GM18517 (cell line): ENCODE results near the gene USP6.
"Not testable (repeated sequence)": the region's sequence is repeated elsewhere in the genome, so short reads cannot be mapped to it uniquely, and the experiment has no call there.

Source experiments
- ATAC-seq: cut with Tn5 transposase; IDR thresholded peaks from one replicate; pipeline ENCODE4 v1.9.1; 2021; ENCODE audit warnings: mild to moderate bottlenecking, moderate library complexity; ENCODE audit not compliant: unreplicated experiment

Gene USP6

DNA sequence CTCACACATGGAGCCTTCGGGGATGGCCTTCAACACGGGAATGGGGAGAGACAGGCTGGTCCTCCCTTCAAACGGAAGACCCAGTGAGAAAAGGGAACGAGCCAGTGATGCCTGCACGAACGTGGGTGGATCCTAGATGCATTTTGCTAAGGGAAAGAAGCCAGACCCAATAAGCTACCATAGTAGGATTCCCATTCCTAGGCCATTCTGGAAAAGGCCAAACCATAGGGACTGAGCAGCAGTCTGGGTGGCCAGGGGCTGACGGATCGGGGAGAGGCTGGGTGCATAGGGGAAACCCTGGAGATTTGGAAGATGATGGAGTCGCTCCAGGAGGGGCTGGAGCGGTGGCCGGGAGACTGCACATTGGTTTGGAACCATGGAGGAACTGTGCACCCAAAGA is 18.7 kb downstream of the USP6 start:
- ATAC-seq: not testable (repeated sequence)

DNA sequence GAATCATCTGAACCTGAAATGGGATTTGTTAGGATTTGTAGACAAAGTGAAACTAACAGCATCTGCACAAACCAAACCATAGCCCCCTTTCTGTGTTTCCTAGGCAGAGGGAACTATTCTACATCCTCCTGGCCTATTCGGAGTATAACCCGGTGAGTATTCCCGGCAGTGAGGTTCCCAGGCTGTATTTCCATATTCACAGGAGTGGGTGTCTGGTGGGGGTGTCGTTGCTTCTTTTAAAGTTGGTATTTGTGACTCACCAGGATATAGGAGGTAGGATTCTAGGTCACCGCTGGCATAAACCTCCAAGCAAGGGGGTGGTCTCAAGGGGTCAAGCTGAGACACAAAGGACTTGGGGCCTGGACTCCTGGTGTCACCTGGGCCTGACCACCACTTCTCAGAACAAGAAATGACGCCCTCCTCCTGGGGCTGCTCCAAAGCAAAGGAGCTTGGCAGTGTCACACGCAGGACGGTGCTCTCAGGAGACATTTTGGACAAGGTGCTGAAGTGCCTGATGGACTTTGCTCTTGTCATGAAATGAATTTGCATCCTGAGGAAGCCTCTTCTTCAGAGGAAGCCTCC is 19.4 kb downstream of the USP6 start:
- ATAC-seq: not testable (repeated sequence)

DNA sequence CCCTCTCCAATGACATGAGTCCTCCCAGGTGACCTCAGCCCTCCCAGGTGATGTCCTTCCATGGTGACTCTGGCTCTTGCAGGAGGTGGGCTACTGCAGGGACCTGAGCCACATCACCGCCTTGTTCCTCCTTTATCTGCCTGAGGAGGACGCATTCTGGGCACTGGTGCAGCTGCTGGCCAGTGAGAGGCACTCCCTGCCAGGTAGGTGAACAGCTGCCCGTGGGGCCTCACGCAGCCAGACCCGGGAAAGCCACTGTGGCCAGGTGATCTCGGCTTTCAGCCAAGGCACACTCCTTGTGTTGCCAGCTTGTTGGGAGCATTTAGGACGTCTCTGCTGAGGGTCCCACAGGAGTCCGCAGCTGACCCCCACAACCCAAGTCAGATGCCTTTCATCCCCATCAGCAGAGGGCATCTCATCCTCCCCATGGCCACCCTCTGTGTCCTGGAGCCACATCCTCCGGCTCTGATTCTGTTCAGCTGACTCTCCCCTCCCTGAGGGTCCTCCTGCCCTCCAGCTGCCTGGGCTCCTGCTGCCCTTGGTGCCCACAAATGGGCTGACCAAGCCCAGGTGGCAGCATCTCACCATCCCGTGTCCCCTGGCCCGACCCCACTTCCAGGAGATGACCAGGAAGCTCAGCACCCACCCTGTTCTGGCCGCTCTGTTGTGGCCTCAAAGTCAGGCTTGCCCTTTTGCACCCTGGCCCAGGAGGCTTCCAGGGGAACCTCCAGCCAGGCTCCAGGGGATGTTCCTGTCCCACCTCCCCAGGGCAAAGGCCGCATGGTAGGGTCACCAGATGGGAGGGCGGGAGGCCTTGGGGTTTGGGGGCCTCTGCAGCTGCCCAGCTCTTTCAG is 20.1 kb downstream of the USP6 start:
- ATAC-seq: no peak

DNA sequence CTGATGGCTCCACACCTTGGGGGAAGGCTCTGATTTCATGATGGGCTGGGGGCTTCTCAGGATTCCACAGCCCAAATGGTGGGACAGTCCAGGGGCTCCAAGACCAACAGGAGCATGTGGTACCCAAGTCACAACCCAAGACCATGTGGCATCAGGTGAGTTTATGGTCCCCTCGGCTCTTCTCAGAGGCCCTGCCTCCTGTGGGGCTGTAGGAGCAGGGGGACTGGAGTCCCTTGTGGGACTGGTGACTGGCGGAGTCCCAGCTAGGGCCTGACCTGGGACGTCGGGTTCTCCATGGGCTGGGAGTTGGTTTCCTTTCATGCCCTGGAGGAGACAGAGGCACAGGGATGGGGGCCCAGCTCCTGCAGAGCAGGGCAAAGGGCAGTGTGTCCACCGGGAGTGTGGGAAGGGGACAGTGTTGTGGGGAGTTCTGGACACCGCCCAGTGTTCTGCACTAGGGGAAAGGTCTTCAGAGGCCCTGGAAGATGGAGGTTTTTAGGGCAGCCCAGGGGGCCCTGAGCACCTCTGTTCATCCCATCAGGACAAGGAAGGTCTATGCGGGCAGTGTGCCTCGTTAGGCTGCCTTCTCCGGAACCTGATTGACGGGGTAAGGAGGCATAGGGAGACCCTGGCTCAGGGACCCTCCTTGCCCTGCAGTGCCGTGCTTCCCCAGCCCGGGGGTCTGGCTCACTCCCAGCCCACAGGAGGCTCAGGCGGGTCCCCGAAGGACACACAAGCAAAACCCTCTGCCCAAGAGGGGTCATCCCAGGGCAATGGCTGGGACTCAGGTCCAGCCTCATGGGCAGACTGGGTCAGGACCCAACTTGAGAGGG is 21.0 kb downstream of the USP6 start:
- ATAC-seq: not testable (repeated sequence)

DNA sequence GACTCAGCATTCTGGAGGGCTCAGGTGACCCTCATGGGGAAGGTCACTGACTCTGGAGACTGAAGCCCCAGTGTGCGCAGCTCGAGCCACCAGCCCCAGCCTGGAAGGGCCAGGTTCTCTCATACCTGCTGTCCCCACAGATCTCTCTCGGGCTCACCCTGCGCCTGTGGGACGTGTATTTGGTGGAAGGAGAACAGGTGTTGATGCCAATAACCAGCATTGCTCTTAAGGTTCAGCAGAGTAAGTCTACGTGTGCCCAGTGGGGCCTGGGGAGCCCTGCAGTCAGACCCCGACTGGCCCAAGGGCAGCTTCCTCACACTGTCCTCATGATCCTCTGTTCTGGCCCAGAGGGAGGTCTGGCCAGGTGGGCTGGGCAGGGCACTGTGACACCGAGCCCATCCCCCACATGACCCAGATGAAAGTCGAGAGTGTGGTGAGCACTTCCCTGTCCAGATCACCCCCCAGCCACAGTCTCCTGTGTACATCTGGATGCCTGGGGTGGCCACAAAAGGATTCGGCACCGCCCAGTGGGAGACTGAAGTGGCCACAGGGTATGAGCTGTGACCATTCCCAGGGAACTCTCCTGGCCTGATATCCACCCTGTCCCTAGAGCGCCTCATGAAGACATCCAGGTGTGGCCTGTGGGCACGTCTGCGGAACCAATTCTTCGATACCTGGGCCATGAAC is 21.8 kb downstream of the USP6 start:
- ATAC-seq: not testable (repeated sequence)

DNA sequence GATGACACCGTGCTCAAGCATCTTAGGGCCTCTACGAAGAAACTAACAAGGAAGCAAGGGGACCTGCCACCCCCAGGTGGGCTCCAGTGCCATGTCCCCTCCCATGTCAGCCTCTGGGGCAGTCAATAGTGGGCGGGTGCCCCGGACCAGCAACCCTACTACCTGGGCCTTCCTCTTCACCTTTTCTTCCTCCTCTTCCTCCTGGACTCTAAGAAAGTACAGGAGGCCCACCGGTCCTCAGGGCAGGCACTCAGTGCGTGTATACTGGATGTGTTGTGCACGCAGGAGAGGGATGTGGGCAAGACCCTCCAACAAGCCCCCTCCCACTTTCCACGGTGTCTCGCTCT is 22.3 kb downstream of the USP6 start:
- ATAC-seq: not testable (repeated sequence)

DNA sequence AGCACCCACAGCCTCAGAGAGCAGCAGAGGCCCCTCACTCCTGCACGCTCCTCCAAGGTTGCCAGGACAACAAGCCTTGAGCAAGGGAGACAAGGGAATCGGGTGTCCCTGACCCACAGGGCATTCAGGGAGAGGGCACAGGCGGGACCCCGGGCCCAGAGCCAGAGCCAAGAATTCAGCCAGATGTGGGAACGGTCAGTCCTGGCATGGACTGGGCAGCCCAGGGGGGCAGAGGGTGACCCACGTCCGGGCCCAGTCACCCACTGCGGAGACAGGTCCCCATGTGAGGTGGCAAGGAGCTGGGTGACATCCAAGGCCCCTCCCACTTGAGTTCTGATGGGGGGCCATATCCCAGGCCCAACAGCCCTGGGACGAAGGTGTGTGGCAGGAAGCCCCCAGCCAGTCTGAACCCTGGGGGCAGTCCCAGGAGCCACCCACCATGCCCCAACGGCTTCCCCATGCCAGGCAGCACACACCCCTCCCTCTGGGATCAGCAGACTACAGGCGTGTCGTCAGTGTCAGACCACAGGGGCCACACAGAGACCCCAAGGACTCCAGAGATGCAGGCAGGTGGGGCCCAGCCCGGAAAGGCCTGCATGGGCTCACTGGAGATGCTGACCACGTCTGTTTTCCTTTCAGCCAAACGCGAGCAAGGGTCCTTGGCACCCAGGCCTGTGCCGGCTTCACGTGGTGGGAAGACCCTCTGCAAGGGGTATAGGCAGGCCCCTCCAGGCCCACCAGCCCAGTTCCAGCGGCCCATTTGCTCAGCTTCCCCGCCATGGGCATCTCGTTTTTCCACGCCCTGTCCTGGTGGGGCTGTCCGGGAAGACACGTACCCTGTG is 23.0 kb downstream of the USP6 start:
- no peak for ATAC-seq

DNA sequence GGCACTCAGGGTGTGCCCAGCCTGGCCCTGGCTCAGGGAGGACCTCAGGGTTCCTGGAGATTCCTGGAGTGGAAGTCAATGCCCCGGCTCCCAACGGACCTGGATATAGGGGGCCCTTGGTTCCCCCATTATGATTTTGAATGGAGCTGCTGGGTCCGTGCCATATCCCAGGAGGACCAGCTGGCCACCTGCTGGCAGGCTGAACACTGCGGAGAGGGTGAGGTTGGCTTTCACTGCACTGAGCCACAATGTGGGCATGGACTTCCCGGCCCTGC is 23.6 kb downstream of the USP6 start:
- ATAC-seq: no peak

DNA sequence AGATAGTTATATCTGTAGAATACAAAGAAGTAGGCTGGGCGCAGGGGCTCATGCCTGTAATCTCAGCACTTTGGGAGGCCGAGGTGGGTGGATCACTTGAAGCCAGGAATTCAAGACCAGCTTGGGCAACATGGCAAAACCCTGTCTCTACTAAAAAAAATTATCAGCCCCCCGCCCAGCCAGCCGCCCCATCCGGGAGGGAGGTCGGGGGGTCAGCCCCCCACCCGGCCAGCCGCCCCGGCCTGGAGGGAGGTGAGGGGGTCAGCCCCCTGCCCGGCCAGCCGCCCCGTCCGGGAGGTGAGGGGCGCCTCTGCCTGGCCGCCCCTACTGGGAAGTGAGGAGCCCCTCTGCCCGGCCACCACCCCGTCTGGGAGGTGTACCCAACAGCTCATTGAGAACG is 27.0 kb downstream of the USP6 start:
- ATAC-seq: not testable (repeated sequence)

DNA sequence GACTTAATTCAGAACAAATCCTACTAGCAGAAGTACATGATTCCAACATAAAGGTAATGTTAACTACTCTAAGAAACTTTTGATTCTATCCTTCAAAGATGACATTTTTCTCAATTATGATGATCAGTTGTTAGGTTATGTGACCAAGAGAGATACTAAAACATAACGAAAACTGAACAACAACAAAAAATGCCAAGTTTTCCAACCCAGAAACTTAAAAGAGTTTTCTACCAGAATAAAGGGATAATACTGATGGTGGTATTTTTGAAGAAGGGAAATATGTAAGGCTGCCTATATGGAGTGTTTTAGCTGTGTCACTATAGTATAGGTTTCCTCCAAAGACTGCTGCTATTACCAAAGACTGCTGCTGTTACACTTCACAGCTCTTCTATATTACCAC is 30.3 kb downstream of the USP6 start:
- ATAC-seq: not testable (repeated sequence)

DNA sequence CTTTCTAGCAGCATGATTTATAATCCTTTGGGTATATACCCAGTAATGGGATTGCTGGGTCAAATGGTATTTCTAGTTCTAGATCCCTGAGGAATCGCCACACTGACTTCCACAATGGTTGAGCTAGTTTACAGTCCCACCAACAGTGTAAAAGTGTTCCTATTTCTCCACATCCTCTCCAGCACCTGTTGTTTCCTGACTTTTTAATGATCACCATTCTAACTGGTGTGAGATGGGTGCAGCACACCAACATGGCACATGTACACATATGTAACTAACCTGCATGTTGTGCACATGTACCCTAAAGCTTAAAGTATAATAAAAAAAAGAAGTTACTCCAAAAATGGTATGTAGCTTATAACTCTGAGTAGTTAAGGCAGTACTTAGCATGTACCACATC is 44.9 kb downstream of the USP6 start:
- ATAC-seq: not testable (repeated sequence)

DNA sequence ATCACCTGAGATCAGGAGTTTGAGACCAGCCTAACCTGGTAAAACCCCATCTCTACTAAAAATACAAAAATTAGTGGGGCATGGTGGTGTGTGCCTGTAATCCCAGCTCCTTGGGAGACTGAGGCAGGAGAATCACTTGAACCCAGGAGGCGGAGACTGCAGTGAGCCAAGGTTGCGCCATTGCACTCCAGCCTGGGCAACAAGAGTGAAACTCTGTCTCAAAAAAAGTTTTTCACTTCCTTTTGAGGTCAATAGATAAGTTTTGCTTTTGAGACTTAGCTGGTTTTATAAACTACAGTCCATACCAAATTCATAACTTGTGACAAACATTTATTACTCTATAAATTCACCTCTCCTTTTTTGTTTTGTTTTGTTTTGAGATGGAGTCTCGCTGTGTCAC is 46.0 kb downstream of the USP6 start:
- ATAC-seq: not testable (repeated sequence)

DNA sequence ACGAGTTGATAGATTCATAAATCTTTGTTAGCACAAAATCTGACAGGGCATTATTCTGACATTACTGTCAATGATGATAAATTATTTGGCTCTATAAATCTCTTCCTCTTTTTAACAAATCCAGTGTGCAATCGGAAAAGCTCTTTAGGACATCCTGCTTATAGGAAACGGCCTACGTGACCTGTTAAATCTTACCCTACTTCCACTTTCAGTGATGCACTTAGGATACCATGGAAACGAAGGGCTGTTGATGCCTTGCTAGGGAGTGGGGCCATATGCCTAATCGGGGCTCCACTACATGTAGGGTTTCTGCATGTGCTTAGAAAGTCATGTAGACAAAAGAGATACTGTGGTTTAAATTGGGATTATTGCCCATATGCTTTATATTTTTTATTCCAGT is 48.6 kb downstream of the USP6 start:
- ATAC-seq: no peak

DNA sequence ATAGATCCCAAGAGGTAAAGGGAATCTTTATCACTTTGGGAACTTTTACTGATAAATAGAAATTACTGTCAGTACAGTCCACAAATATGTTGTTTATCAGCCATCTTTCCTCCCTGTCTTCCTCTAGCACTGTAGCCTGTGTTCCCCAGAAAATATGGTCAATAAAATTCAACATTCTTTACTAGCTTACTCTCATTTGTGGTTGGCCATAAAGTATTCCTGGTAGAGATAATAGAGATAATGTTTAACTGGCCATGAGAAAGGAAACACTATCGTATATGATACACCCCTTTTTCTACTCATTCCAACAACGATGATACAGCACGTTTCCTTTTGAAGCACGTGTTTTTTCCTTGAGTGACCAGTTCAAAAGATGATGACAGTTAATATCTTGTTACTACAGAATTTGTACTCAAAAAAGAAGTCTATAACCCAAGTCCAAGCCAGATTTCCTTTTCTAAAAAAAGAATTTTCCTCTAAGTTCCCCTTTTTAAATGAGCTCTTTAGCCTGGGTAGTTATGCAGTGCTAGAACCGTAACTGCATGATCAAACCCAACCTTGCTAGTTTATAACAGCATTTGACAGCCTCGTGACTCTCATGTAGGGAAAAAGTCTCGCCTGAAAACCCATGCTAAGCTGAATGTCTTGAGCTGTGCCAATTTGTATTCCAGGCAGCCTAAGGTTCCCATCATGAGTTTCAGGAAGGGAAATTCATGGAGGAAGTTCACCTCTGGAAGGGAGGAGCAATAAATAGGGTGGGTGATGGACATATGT is 50.1 kb downstream of the USP6 start:
- not testable (repeated sequence) for ATAC-seq

DNA sequence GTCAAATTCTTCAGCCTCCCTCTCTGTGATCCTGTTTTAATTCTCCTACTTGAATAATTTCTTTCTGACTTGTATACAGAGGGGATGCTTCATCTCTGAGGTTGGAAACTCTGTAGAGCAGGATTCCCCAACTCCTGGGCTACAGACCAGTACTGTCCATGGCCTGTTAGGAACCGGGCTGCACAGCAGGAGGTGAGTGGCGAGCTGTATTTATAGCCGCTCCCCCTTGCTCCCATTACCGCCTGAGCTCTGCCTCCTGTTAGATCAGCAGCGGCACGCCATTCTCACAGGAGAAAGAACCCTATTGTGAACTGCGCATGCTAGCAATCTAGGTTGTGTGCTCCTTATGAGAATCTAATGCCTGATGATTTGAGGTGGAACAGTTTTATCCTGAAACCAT is 59.2 kb downstream of the USP6 start:
- ATAC-seq: not testable (repeated sequence)

DNA sequence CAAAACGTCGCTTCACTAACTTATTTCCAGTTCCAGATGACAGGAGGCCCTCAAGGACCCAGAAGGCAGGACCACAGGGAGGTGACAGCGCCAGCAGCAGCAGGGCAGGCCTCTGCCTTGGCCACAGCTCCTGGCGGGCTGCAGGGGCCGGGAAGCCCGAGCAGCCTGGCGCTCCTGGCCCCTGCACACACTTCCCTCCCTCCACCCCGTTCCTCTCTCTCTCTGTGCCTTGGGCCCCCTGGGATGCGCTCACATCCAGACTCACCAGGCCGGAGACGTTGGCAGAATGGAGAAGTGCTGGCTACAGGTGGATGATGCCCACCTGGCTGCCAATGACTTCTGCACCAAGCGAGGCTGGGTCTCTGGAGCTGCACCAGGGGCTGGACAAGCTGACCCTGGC is 63.2 kb downstream of the USP6 start:
- ATAC-seq: no peak

DNA sequence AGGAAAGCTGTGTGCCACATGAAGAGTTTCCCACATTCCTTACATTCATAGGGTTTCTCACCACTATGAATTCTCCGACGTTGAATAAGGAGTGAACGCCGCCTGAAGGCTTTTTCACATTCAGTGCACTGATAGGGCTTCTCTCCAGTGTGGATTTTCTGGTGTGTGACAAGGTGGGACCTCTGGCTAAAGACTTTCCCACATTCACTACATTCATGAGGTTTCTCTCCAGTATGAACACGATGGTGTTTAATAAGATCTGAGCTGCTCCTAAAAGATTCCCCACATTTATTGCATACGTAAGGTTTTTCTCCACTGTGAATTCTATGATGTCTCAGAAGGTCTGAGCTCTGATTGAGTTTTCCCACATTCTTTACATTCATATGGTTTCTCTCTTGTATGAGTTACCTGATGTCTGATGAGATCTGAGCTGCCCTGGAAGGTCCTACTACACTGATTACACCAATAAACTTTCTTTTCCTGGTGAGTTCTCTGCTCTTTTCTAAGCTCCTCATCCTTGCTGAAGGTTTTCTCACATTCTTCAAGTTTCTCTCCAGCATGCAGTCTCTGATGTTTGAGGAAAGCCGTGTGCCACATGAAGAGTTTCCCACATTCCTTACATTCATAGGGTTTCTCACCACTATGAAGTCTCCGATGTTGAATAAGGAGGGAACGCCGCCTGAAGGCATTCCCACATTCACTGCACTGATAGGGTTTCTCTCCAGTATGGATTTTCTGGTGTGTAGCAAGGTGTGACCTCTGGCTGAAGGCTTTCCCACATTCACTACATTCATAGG is 65.9 kb downstream of the USP6 start:
- no peak for ATAC-seq

DNA sequence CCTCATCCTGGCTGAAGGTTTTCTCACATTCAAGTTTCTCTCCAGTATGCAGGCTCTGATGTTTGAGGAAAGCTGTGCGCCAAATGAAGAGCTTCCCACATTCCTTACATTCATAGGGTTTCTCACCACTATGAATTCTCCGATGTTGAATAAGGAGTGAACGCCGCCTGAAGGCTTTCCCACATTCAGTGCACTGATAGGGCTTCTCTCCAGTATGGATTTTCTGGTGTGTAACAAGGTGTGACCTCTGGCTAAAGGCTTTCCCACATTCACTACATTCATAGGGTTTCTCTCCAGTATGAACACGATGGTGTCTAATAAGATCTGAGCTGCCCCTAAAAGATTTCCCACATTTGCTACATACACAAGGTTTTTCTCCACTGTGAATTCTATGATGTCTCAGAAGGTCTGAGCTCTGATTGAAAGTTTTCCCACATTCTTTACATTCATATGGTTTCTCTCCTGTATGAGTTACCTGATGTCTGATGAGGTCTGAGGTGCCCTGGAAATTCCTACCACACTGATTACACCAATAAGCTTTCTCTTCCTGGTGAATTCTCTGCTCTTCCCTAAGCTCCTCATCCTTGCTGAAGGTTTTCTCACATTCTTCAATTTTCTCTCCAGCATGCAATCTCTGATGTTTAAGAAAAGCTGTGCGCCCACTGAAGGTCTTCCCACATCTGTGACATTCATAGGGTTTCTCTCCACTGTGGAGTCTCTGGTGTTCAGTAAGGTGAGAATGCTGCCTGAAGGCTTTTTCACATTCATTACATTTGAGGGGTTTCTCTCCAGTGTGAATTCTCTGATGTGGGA is 67.0 kb downstream of the USP6 start:
- ATAC-seq: no peak
